A549 (cell line): ENCODE measurements around the gene GTF2H2C. TPM values are rescaled to one million over a fixed set of nuclear protein-coding genes. Genes with fewer than 3 reads are reported as not detected.
"Not testable (repeated sequence)": the region's sequence is repeated elsewhere in the genome, so short reads cannot be mapped to it uniquely, and the experiment has no call there.

Source experiments
- ATAC-seq, 2 experiments: fragments of 200-7000 bp in 1 of 2; fragments of >200 bp in 1 of 2; cut with Nextera tagmentation in 1 of 2; cut with Tn5 transposase in 1 of 2; 3 replicates each; pipeline versions ENCODE4 v1.8.0 to v1.9.1; 2018 to 2020; ENCODE audit warnings: mild to moderate bottlenecking in 1 of 2, moderate library complexity in 1 of 2
- CTCF ChIA-PET: fragments of 300-600 bp; sonication (Branson Sonifier 250); formaldehyde crosslinking; extraction: SDS; loops from one replicate; lab custom pipeline; 2021; ENCODE audit warnings: antibody characterized with exemption, inconsistent platforms; lab: Yijun Ruan, JAX
- POLR2A ChIA-PET: fragments of 350-600 bp; formaldehyde crosslinking; extraction: SDS; loops from one replicate; lab custom pipeline; 2021; ENCODE audit warnings: antibody characterized with exemption, inconsistent platforms; lab: Yijun Ruan, JAX
- DNase-seq, 2 experiments: peaks; one replicate each; pipeline versions ENCODE4 v3.0.0 to v3.0.0-alpha.2; 2011 to 2016; ENCODE audit warnings: low read depth in 1 of 2, low spot score in 1 of 2
- FAIRE-seq: peaks from 2 replicates; lab custom pipeline; 2011; peaks lifted over from hg19 to GRCh38; lab: Jason Lieb, UNC
- H3K27ac ChIP-seq, 2 experiments: fragments of >200 bp; sonication (Bioruptor Twin); formaldehyde crosslinking; 3 replicates each; pipeline ENCODE4 v1.5.1; 2016 to 2017
- H3K4me1 ChIP-seq: fragments of >200 bp; sonication (Bioruptor Twin); formaldehyde crosslinking; 3 replicates; pipeline ENCODE4 v1.6.1; 2016
- H3K4me2 ChIP-seq: fragments of >200 bp; sonication (Bioruptor Twin); formaldehyde crosslinking; 3 replicates; pipeline ENCODE4 v1.6.1; 2016
- H3K4me3 ChIP-seq: fragments of >200 bp; sonication (Bioruptor Twin); formaldehyde crosslinking; 3 replicates; pipeline ENCODE4 v1.5.1; 2016
- H3K9me3 ChIP-seq: fragments of >200 bp; sonication (Bioruptor Twin); formaldehyde crosslinking; 3 replicates; pipeline ENCODE4 v1.6.1; 2016
- WGBS: methylation state at CpG from one replicate; pipeline ENCODE4 v1.1.6; 2017; ENCODE audit errors: missing lambda C conversion rate; 5-methylcytosine and 5-hydroxymethylcytosine counted together
- polyA plus RNA-seq, 4 experiments: library from polyadenylated mRNA; depleted of rRNA in 3 of 4; stranded (reverse); fragments of >200 nt; fragmentation: RNase III in 1 of 4; extraction: RNeasy Plus Mini Kit Qiagen cat#74134 plus additional on column Dnase treatment in 1 of 4; gene quantifications; 2 replicates in 3 of 4; 3 replicates in 1 of 4; pipeline ENCODE4 v1.2.3, GENCODE V29; 2011 to 2017

The GTF2H2C gene
- polyA plus RNA-seq, 2 of the 4 experiments (the other 2 are of a cell fraction): 46.8 to 62.6 TPM

DNA sequence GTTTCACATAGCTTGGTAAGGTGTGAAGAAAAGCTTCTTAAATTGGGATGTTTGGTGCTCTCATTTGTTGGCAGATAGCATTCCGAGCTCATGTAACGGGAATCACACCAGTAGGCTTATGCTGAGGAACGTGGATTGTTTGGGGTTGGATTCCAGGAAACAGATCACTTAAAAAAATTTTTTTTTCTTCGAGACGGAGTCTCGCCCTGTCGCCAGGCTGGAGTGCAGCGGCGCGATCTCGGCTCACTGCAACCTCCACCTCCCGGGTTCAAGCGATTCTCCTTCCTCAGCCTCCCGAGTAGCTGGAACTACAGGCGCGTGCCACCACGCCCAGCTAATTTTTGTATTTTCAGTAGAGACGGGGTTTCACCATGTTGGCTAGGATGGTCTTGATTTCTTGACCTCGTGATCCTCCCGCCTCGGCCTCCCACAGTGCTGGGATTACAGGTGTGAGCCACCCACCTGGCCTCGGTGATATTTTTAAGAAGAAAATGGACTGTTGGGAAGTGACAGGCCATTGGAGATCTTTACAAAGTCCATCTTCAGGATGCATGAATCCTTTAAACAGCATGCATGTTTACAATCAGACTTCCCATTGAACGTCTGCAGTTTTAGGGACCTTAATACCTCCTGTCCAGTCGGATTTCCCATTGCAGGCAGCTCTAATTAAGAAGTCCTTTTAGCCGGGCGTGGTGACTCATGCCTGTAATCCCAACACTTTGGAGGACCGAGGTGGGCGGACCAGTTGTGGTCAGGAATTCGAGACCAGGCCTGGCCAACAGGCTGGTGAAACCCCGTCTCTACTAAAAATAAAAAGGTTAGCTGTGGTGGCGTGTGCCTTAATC is 818 bp downstream of the GTF2H2C start:
- POLR2A ChIA-PET: not testable (repeated sequence)
- peak; percentile 17 to 27; a peak in 3 of 6 replicates for ATAC-seq

DNA sequence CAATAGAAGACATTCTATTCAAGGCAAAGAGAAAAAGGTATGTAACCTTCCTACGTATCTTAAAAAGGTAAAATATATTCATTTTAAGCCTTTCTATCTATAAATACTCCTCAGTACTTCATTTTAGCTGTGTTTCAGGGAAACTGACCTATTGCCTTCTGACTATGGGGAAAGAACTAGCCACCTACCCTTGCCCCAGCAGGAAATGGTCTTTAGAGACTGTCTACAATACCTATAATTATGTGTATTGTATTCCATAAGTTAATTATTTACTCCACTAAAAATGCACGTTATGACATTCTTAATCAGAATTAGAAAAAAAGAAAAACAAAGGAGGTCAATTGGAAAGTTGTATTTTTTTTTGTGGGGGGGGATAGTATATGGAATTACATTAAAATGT is 6.2 kb downstream of the GTF2H2C start:
- H3K9me3 ChIP-seq, POLR2A ChIA-PET, DNase-seq: not testable (repeated sequence)

More for the DNA sequence above, 818 bp downstream of the GTF2H2C start:
- H3K4me1 ChIP-seq, H3K9me3 ChIP-seq, CTCF ChIA-PET, DNase-seq, FAIRE-seq: not testable (repeated sequence)
- Histone ChIP-seq H3K27ac (peak overlapping the region; percentile 59 to 77), H3K4me3 (peak overlapping the region; percentile 52), H3K4me2 (peak overlapping the region; percentile 75)
- 17% methylated on average over 28 of the region's 31 CpGs for WGBS

DNA sequence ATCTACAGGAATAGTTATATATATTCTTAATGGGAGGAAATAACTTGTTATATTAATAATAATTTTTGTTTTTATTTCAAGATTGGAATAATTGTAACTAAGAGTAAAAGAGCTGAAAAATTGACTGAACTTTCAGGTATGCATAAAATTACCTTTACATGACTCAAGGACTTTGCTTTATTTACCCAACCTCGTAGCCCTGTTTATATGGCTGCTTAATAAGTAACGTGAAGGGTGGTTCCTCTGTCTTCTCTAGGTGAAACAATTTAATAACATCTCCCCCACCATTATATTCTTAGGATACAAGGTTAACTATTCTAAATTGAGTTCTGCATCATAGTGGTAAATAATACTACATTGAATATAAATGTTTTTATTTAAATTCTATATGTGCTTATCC is 8.1 kb downstream of the GTF2H2C start:
- H3K4me3 ChIP-seq, H3K4me2 ChIP-seq, POLR2A ChIA-PET, DNase-seq, H3K4me1 ChIP-seq, H3K9me3 ChIP-seq, FAIRE-seq, H3K27ac ChIP-seq, CTCF ChIA-PET, ATAC-seq: not testable (repeated sequence)
- 0% methylated on average over 1 of the region's 2 CpGs for WGBS

More for the DNA sequence above, 6.2 kb downstream of the GTF2H2C start:
- CTCF ChIA-PET, H3K27ac ChIP-seq, H3K4me3 ChIP-seq, H3K4me1 ChIP-seq, H3K4me2 ChIP-seq, FAIRE-seq, ATAC-seq: not testable (repeated sequence)
- 86% methylated on average over 2 of the region's 2 CpGs for WGBS

DNA sequence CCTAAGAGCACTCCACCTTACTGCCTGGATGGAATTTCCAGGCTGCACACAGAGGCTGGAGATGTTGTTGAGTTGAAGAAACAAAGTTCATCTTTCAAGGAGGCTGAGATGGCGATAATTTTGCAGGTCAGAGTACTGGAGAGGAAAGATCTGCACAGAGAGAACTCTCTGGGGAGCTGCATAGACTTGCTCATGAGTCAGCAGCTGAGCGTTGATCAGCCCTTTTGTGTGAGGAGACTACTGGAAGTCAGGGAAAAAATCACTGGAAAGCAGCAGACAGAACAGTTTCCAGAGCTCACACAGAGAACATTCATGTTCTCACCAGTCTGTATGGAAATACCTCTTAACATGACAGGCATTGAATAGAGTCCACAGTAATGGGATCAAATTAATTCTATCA is 23.4 kb downstream of the GTF2H2C start:
- H3K27ac ChIP-seq, CTCF ChIA-PET, H3K4me3 ChIP-seq, DNase-seq, FAIRE-seq, H3K4me1 ChIP-seq, ATAC-seq, H3K4me2 ChIP-seq, POLR2A ChIA-PET, H3K9me3 ChIP-seq: not testable (repeated sequence)
- no CpG with 5 or more reads among the region's 2 CpGs for WGBS

DNA sequence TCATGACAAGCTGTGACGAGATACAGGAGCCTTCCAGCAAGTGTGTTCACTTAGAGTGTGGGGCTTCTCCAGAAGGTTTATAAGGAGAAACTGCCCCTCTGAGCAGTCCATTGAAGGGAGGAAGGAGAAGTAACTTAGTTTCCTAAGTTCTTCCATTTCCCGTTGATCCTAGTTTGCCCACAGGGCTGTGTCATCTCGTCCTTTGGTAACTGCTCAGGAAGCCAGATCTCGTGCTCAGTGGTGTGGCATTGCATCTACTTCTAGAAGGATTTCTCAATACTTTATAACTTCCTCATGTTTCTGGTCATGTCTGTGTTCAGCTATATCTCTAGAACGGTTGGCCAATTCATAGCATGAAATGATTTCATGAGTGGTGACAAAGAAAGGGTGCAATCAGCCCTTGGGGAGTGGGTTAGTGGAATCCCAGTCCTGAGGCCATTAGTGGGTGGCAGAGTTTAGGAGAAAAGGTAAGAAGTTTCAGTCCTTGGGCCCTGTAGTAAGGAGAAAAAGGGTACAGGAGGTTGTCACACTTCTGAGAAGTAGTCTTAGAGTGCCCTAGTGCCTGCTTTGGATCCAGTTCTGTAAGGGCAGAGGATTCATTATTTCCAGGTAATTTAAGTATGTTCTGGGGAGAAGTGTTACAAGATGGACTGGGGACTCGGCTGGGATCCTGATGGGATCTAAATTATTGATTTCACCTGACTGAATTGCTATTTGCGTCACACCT is 36.3 kb downstream of the GTF2H2C start:
- H3K4me3 ChIP-seq, H3K4me2 ChIP-seq, ATAC-seq, H3K4me1 ChIP-seq, CTCF ChIA-PET, FAIRE-seq, H3K9me3 ChIP-seq, POLR2A ChIA-PET, H3K27ac ChIP-seq, DNase-seq: not testable (repeated sequence)
- 100% methylated on average over 2 of the region's 7 CpGs for WGBS

DNA sequence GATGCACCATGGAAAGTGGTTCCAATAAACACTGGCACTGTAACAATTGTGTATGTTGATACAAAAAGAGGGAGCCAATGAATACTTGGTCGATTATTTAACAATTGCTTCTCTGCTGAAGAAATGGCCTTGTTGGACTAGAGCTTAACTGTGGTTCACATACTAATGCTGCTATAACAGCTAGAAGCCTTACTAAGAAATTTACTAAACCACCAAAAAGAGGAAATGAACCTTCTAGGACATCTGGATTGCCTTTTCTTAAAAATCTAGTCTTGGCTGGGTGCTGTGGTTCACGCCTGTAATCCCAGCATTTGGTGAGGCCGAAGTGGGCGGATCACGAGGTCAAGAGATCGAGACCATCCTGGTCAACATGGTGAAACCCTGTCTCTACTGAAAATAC is 42.0 kb downstream of the GTF2H2C start:
- not testable (repeated sequence) for FAIRE-seq, ATAC-seq
- 65% methylated on average over 3 of the region's 6 CpGs for WGBS

DNA sequence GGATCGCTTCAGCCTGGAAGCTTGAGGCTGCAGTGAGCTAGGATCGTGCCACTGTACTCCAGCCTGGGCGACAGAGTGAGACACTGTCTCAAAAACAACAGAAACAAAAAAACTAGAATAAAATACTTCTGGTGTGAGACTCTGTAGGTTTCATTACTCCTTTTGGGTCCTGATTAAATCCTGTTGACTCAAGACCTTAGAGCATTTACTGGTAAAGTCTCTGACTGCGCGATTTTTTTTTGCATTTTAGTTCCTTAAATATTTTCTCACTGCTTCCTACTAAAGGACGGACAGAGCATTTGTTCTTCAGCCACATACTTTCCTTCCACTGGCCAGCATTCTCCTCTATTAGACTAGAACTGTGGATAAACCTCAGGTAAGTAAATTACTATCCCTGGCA is 46.8 kb downstream of the GTF2H2C start:
- H3K4me2 ChIP-seq, H3K9me3 ChIP-seq, ATAC-seq, CTCF ChIA-PET, H3K27ac ChIP-seq, H3K4me3 ChIP-seq, H3K4me1 ChIP-seq, DNase-seq, FAIRE-seq, POLR2A ChIA-PET: not testable (repeated sequence)
- WGBS: 81% methylated on average over 3 of the region's 6 CpGs

More for the DNA sequence above, 42.0 kb downstream of the GTF2H2C start:
- POLR2A ChIA-PET, H3K4me2 ChIP-seq, CTCF ChIA-PET, H3K27ac ChIP-seq, DNase-seq, H3K4me1 ChIP-seq, H3K4me3 ChIP-seq, H3K9me3 ChIP-seq: not testable (repeated sequence)

DNA sequence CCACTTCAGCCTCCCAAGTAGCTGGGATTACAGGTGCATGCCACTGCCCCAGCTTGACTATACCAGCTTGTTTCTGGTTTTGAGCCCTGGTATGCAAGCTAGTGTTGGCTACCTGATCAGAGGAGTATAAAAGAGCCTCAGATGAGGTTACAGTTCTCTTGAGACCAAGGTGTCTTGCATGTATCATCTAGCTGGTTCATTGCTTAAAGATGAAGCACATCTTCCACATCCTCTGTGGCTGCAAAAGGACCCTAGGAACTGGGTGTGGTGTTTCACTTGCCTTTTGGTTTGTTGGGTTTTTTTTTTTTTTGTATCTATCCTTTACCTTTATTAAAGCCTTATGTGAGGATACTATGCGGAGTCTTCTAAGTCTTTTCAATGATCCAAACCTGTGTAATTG is 47.8 kb downstream of the GTF2H2C start:
- WGBS: no CpG with 5 or more reads among the region's 1 CpG
- FAIRE-seq, CTCF ChIA-PET: not testable (repeated sequence)

DNA sequence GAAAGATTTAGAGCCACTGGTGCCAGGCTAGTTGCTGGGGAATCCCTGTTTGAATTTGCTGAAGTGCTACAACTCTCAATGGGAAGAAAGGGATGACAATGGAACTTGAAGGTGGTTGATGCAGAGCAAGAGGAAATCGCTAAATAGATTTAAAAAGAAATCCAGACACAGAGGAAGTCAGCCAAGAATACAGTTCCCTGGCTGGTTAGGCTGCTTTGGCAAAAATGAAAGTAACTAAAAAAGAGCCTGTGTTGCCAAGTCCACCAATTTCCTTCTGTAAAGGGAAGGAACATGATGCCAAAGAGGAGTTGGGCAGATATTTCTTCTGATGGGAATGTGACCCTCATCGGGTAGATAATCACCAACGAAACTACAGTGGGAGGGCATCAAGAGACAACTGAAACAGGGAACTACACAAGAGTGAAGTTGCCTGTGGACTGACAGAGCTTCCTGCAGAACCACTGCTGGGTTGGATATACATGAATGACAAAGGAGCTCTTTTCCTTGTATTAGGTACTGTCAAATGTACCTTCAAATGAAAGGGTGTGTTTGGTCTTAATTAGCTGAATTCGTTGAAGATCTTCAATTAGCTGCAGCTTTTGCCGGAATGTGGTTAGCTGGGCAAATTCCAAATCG is 49.0 kb downstream of the GTF2H2C start:
- H3K9me3 ChIP-seq, DNase-seq, ATAC-seq, FAIRE-seq, H3K4me2 ChIP-seq, POLR2A ChIA-PET, H3K4me3 ChIP-seq, H3K27ac ChIP-seq, CTCF ChIA-PET, H3K4me1 ChIP-seq: not testable (repeated sequence)
- no CpG with 5 or more reads among the region's 6 CpGs for WGBS

More for the DNA sequence above, 47.8 kb downstream of the GTF2H2C start:
- ATAC-seq, H3K27ac ChIP-seq, DNase-seq, H3K9me3 ChIP-seq, H3K4me3 ChIP-seq, H3K4me1 ChIP-seq, POLR2A ChIA-PET, H3K4me2 ChIP-seq: not testable (repeated sequence)

DNA sequence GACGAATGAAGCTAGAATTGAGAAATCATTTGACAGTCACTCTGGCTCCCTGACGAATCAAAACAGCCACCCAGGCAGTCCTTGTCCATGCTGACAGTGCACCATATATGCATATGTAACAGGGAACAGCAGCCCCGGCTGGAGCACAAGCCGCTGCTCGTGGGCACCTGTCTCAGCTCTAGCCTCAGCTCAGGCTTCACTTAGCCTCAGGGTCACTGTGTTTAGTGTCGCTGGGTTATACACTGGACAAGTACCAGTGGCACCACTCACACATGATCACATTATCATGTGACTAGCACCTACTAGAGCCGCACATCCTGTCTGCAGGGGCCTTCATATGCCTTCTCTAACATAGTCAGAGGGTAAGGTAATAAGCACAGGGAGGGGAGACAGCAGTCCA is 54.9 kb downstream of the GTF2H2C start:
- H3K27ac ChIP-seq, FAIRE-seq, H3K4me1 ChIP-seq, DNase-seq, H3K9me3 ChIP-seq, H3K4me3 ChIP-seq, H3K4me2 ChIP-seq, CTCF ChIA-PET, POLR2A ChIA-PET: not testable (repeated sequence)
- no CpG with 5 or more reads among the region's 7 CpGs for WGBS
- peak in 1 of 2 experiments; percentile 59; a peak in 2 of 6 replicates for ATAC-seq
